ENCODE data around the gene MON1B. TPM values are rescaled to one million over a fixed set of nuclear protein-coding genes. Genes with fewer than 3 reads are reported as not detected.
A peak's percentile ranks its signal among the peaks of the same experiment; 100 is the strongest.

Gene MON1B
- total and polyA plus RNA-seq, 10 of the 15 experiments (the other 5 are each of a cell fraction or from before 2014, with no cell fraction given): 5.7 to 64.5 (median 21.7) TPM

GRCh38 chr16:77169650-77170236 is 21.2 kb upstream of the MON1B start:
- FAIRE-seq (no peak), ATAC-seq (peak; percentile 92), DNase-seq (ENCODE audit: low read depth, low spot score) (no peak)
- no peak for TF ChIP-seq CEBPB (IDR thresholded peaks at IDR 0.05; ENCODE audit: borderline replicate concordance in 1 of 2, low read depth in 2 of 2, low read length in 2 of 2)
- TF ChIP-seq PAX5 (IDR thresholded peaks at IDR 0.05; ENCODE audit: borderline replicate concordance, low read depth, low read length): no peak
- TF ChIP-seq RAD21 (IDR thresholded peaks at IDR 0.05; ENCODE audit: insufficient read depth, low read depth, low read length): peak; percentile 64
- TF ChIP-seq CTCF (IDR thresholded peaks at IDR 0.05 in 2 of 3, conservative IDR thresholded peaks at IDR 0.05 in 1 of 3; ENCODE audit: control insufficient read depth in 2 of 3, extremely low read depth in 1 of 3, insufficient read depth in 1 of 3, low read depth in 3 of 3, low read length in 3 of 3): peak; percentile 54 to 71 (median 66)
- TF ChIP-seq SMC3 (IDR thresholded peaks at IDR 0.05; ENCODE audit: borderline replicate concordance, low read length): peak; percentile 37; the same call in 1 of the 2 replicates
- TF ChIP-seq IRF3 (IDR thresholded peaks at IDR 0.05): no peak
- H3K36me3 ChIP-seq (ENCODE audit: control insufficient read depth in 2 of 2, insufficient read depth in 2 of 2, low read length in 1 of 2): no peaks in the 10 kb centered on the region
- H3K27me3 ChIP-seq (replicated peaks in 1 of 2; ENCODE audit: control insufficient read depth in 2 of 2, insufficient read depth in 2 of 2, low read length in 1 of 2): no peaks in the 10 kb centered on the region
- no peaks in the 10 kb centered on the region for H3K9me3 ChIP-seq (replicated peaks; ENCODE audit: control insufficient read depth, insufficient read depth, low read length)
- no TSS peak for BruUV-seq (replicated peaks)
- 22% methylated on average over 6 of the region's 6 CpGs for WGBS (ENCODE audit: insufficient coverage, insufficient replicate concordance, low lambda C conversion rate, missing lambda C conversion rate)
- ChIA-PET CTCF (interaction anchor here (0.7 to 4.6 kb wide), 29 partner anchors 10 to 1765 kb away, joined by 3 to 32 read pairs (median 4); no protein-coding TSS in a partner anchor), POLR2A (no interaction called here), RAD21 (ENCODE audit: unreplicated experiment) (interaction anchor here (0.7 to 1.6 kb wide), 2 partner anchors 11 to 467 kb away, joined by 3 to 4 read pairs; no protein-coding TSS in a partner anchor), SMC1A (ENCODE audit: uncharacterized antibody, unreplicated experiment) (interaction anchor here (0.6 to 2.7 kb wide), 10 partner anchors 10 to 1384 kb away, joined by 3 to 13 read pairs (median 3); no protein-coding TSS in a partner anchor)
- H2AFZ ChIP-seq (ENCODE audit: control insufficient read depth, low read depth, low read length): no peak overlapping the region
- intact Hi-C loops (cut with micrococcal nuclease; ENCODE audit: unreplicated experiment) (loop anchor here (2.0 to 10.0 kb wide), 4 partner anchors 502 to 1381 kb away; partner anchors contain the start of gene CNTNAP4), in situ Hi-C loops (cut with MboI) (loop anchor here (5.0 to 10.0 kb wide), 2 partner anchors 505 to 1382 kb away; no protein-coding TSS in a partner anchor)
- no peak overlapping the region for H3K4me3 ChIP-seq
- no peaks in the 10 kb centered on the region for H3K79me2 ChIP-seq (ENCODE audit: control insufficient read depth, insufficient read depth, low read length)
- no peaks in the 10 kb centered on the region for H4K20me1 ChIP-seq (ENCODE audit: control insufficient read depth, insufficient read depth)
- no peaks in the 10 kb centered on the region for H3K4me1 ChIP-seq (ENCODE audit: control insufficient read depth, insufficient read depth, low read length)
- H3K4me2 ChIP-seq (ENCODE audit: control insufficient read depth, insufficient read depth): no peak overlapping the region
- H3K27ac ChIP-seq (ENCODE audit: control insufficient read depth, insufficient read depth): no peak overlapping the region
- H3K9ac ChIP-seq (ENCODE audit: control insufficient read depth, insufficient read depth, low read length): no peak overlapping the region

Data from GM12878 (cell line).